Right cardiac atrium (tissue), 5 donors: ENCODE measurements around the gene YKT6. TPM values are rescaled to one million over a fixed set of nuclear protein-coding genes. Genes with fewer than 3 reads are reported as not detected.

ENCODE experiments used
- ATAC-seq, 2 donors: fragments of 200-7000 bp; cut with Tn5 transposase; one replicate each; pipeline versions ENCODE4 v1.8.0 to v1.9.1; 2020; ENCODE audit warnings: moderate library complexity in 2 of 2, mild to moderate bottlenecking in 1 of 2
- DNase-seq, 3 donors: peaks; one replicate each; pipeline ENCODE4 v3.0.0-alpha.2; 2020
- H3K27ac ChIP-seq: one replicate; pipeline ENCODE4 v1.5.1; 2013; ENCODE audit warnings: mild to moderate bottlenecking, low read length, control low read depth, moderate library complexity
- H3K27me3 ChIP-seq: one replicate; pipeline ENCODE4 v1.6.1; 2013; ENCODE audit not compliant: control insufficient read depth, insufficient read depth
- H3K4me1 ChIP-seq: one replicate; pipeline ENCODE4 v1.6.1; 2013; ENCODE audit warnings: low read length; ENCODE audit not compliant: control insufficient read depth, insufficient read depth
- H3K4me3 ChIP-seq: one replicate; pipeline ENCODE4 v1.5.1; 2013; ENCODE audit warnings: low read length, control low read depth
- H3K9me3 ChIP-seq: one replicate; pipeline ENCODE4 v1.6.1; 2013; ENCODE audit warnings: low read length; ENCODE audit not compliant: control insufficient read depth
- WGBS: extraction: QIAGEN DNeasy Blood & Tissue Kit; methylation state at CpG from one replicate; pipeline ENCODE4 v1.1.7; 2013; 5-methylcytosine and 5-hydroxymethylcytosine counted together
- intact Hi-C, 4 donors: fragments of 100-400 bp; cut with DNase I; formaldehyde crosslinking; loops; one replicate each; pipeline versions ENCODE4 v1.11.0 to v1.14.0; 2022 to 2023
- long read RNA-seq, 4 donors: library from polyadenylated mRNA; unstranded; transcript quantifications; one replicate each; pipeline ENCODE4 v2.0.0, GENCODE V29; 2020 to 2021
- polyA plus RNA-seq: library from polyadenylated mRNA; stranded (reverse); fragments of 200-250 nt; gene quantifications from one replicate; pipeline ENCODE4 v1.2.3, GENCODE V29; 2013
- total RNA-seq, 4 donors: library from RNA; stranded (reverse); fragmentation: NEBNext Ultra II Directional; extraction: Animal tissue kit (Norgen Biotek cat#: 25700); gene quantifications; one replicate each; pipeline ENCODE4 v1.2.1, GENCODE V29; 2021
- donor health status: healthy with polysubstance abuse.
- donor health status: DM: no; HTN: yes; CAD: no.
- donor health status: DM: no; HTN: no; CAD: no.
- donor health status: DM: no; HTN: yes; CAD: no; lungs with severe emphysema.
- donor health status: DM: yes; HTN: yes; CAD: no.

The YKT6 gene
- total RNA-seq (10 to 100 TPM; 48.1 to 63.4 (median 52.2) TPM), polyA plus RNA-seq (38.8 TPM)
- long read RNA-seq, donor 1, transcript YKT6-201 (7 exons, 2,696 nt), result major isoform, 21 of 38 reads
- long read RNA-seq, donor 1, partial matches to known transcripts, result 0 of 38 reads
- long read RNA-seq, donor 1, other reads (novel, unspliced or antisense), result 13 of 38 reads
- long read RNA-seq, donor 2, transcript YKT6-201 (7 exons, 2,696 nt), result major isoform, 14 of 25 reads
- long read RNA-seq, donor 2, partial matches to known transcripts, result 3 of 25 reads
- long read RNA-seq, donor 2, other reads (novel, unspliced or antisense), result 4 of 25 reads
- long read RNA-seq, donor 3, transcript YKT6-204 (8 exons, 1,085 nt), result minor isoform, 7 of 116 reads
- long read RNA-seq, donor 3, transcript YKT6-201 (7 exons, 2,696 nt), result major isoform, 83 of 116 reads
- long read RNA-seq, donor 3, partial matches to known transcripts, result 16 of 116 reads
- long read RNA-seq, donor 3, other reads (novel, unspliced or antisense), result 7 of 116 reads
- long read RNA-seq, donor 4, transcript YKT6-201 (7 exons, 2,696 nt), result major isoform, 13 of 23 reads
- long read RNA-seq, donor 4, partial matches to known transcripts, result 1 of 23 reads
- long read RNA-seq, donor 4, other reads (novel, unspliced or antisense), result 4 of 23 reads

DNA sequence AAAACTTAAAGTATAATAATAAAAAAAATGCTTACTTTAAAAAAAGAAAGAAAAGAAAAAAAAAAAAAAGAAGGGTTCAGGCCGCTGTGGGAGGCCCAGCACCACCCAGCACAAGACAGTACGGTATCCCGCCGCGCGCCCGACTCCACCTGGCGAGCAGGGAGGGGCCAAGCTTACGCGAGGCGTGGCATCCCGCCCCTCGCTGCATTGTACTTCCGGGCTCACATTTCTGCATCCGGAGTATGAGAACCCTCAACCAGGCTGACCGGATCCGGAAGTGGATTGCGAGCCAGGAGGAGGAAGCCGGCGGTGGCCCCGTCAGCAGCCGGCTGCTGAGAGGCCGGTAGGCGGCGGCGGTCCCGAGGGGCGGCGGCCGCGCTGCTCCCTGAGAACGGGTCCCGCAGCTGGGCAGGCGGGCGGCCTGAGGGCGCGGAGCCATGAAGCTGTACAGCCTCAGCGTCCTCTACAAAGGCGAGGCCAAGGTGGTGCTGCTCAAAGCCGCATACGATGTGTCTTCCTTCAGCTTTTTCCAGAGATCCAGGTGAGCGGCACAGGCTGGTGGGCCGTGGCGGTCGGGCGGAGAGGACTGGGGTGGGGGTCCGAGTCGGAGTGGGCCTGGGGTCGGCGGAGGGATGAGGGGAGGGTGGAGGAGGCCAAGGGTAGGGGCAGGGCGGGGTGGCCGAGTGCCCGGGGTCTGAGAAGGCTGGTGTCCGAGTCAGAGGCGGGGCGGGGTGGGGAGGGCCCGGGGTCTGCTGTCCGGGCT lies at the start of gene YKT6:
Gene YKT6, plus strand, starts transcription at position 280 of the 763 bp plus-strand sequence. Its CDS starts 158 bp downstream, at position 438.
- peak within 1 kb of the TSS; percentile 92 for H3K4me3 ChIP-seq
- WGBS, result under 1% methylated on average over 58 of the region's 58 CpGs
- DNase-seq (peak; percentile 93 to 96 (median 96)), ATAC-seq (peak; percentile 99)
- H3K27ac ChIP-seq, result peak within 1 kb of the TSS; percentile 56
- H3K9me3 ChIP-seq, result no peaks in the 10 kb centered on the region
- intact Hi-C loops, result loop anchor here in 1 of 4 donors (10.0 kb wide), 1 partner anchor 146 kb away; no protein-coding TSS in a partner anchor
- no peaks in the 10 kb centered on the region for H3K27me3 ChIP-seq
- H3K4me1 ChIP-seq, result peaks cover 3% of the 10 kb centered on the region

DNA sequence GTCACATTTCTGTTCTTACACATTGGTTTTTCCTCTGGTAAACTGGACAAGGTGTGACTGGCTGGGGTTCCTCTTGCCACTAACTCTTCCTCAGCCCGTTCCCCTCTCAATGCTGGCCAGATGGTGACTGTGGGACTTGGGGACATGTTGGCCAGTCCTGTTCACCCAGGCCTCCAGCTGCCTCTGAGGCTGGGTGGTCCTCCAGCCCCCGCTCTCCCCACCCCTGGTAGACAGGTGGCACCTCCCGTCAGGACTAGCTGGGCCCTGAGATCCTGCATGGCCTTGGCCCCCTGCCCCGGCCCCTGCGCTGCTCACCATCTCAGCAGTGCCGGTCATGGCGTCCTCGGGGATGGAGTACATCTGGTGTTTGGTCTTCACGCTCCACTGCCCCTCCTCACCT lies 48.8 kb upstream of the YKT6 start:
- no peaks in the 10 kb centered on the region for H3K4me1 ChIP-seq
- DNase-seq, result peak in 1 of 3 donors; percentile 38
- WGBS, result 97% methylated on average over 9 of the region's 9 CpGs
- H3K27ac ChIP-seq, result no peak overlapping the region
- H3K9me3 ChIP-seq, result no peaks in the 10 kb centered on the region
- ATAC-seq, result no peak
- H3K27me3 ChIP-seq, result no peaks in the 10 kb centered on the region
- intact Hi-C loops, result no loop called here
- no peak overlapping the region for H3K4me3 ChIP-seq

DNA sequence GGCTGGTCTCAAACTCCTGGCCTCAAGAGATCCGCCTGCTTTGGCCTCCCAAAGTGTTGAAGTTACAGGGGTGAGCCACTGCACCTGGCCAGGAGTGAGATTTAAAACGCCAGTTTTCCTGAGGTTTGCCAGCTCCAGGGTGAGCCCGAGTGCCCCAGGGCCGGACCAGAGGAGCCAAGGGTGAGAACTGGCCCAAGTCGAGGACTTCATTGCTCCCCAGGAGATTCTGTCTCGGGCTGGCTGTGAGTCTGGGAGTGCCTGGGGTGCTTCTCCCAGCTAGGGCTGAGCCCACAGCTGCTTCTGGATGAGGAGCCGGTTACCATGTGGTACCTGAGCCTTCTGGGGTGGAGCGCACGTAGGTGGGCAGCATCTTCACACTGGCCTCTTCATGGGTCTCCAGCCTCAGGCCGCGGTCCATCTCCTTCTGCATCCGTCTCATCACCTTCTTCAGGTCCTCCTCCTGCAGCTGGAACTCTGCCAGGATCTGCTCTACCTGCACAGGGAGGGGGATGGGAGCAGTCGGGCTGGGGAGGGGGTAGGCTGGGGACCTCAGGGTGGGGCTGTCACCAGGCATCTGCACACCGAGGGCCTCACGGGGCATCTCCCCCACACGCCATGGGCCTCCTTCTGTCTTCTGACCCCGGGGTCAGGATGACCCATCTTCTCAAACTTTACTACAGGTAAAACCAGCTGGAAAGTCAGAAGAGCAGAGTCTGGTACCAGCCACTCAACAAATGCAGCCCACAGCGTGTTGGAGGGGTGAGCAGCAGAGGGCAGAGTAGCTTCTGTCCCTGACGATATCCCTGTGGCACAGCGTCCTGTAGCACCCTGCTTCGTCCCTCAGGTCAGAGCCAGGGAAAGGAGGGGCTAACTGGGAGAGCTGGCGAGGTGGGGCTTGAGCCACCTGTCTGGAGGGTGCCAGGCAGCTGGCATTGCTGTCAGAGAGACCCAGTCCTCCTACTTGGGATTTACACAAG lies 47.5 kb upstream of the YKT6 start:
- Histone ChIP-seq H3K9me3 (no peaks in the 10 kb centered on the region), H3K27me3 (no peaks in the 10 kb centered on the region), H3K27ac (no peak overlapping the region), H3K4me1 (no peaks in the 10 kb centered on the region), H3K4me3 (no peak overlapping the region)
- DNase-seq, result peak in 1 of 3 donors; percentile 26
- WGBS, result 83% methylated on average over 22 of the region's 22 CpGs
- peak in 1 of 2 donors; percentile 4 for ATAC-seq
- intact Hi-C loops, result no loop called here

DNA sequence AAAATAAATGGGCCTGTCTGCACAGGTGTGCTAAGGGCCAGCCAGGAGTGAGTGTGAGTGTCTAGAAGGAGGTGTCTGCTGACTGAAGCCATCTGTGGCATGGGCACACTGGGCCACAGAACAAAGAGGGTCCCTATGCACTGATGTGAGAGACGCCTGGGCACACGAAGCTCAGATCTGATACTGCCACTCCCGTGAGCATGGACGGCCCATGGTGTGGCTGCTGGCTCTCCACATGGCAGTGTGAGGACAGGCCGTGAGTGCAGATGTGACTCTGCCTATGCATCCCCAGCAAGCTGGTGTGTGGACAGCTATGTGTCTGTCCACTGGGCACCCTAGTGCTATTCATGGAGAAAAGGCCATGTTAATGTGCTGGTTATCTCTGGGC lies 46.8 kb upstream of the YKT6 start:
- Histone ChIP-seq H3K4me3 (no peak overlapping the region), H3K4me1 (no peaks in the 10 kb centered on the region), H3K27ac (no peak overlapping the region), H3K27me3 (no peaks in the 10 kb centered on the region), H3K9me3 (no peaks in the 10 kb centered on the region)
- no peak for ATAC-seq
- intact Hi-C loops, result no loop called here
- no peak for DNase-seq
- 76% methylated on average over 5 of the region's 5 CpGs for WGBS

DNA sequence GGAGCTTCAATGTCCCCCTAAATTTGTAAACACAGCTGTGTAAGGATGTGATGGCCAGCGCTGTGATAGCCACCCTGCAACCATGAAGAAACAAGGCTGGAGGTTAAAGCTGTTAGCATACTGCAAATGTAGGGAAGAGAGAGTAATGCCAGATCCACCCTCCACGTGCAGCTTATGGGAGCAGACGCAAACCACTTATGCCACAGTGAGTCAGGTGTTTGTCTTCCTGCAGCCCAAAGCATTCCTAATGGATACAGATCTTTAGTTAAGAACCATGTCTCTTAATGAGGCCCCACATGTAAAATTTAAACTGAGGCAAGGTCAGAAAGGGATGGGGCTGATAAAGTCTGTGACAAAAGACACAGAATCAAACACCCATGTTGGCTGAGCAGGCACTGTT lies 46.1 kb upstream of the YKT6 start:
- WGBS, result 78% methylated on average over 3 of the region's 3 CpGs
- Histone ChIP-seq H3K4me3 (no peak overlapping the region), H3K9me3 (no peaks in the 10 kb centered on the region), H3K27ac (no peak overlapping the region), H3K27me3 (no peaks in the 10 kb centered on the region), H3K4me1 (no peaks in the 10 kb centered on the region)
- DNase-seq (no peak), ATAC-seq (no peak)
- intact Hi-C loops, result no loop called here

DNA sequence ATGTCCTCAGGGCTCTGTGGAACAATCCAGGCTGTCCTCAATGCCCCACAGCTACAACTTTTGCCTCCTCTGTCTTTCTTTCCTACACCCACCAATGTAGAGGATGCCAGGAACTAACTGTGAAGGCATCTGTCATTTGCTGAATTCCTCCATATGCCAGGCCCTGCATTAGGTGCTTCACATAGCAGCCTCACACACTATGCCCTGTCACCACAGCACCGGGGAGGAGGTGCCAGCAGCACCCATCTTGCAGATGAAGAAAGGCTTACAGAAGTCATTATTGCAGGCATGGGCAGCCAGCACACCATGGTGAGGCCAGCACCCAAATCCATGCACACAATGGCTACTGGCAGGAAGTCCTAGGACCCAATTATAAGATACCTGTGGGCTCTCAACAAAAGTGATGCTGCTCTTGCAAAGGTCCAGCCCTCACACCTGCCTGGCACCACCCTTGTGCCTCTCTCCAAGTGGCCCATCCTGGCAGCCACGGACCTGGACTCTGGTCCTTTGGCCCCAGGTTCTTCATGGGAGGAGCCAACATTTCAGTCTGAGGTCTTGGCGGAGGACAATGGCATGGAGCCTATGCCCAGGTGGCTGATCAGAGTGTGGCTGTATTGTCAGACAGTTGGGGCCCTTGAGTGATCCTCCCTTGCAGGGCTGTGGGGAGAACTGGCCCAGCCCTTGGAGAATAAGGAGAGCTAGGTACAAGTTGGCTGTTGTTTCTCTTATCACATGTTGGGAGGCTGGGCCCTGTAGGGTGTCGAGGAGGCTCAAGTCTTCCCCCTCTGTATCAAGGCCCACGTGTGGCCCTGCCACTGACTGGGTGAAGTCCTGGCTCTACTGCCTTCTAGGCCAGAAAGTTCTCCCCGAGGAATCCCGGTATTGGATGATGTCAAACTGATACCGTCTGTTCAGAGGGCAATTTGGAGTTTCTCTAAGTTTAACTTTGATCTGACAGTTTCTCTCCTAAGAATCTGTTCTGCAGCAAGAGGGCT lies 45.3 kb upstream of the YKT6 start:
- Histone ChIP-seq H3K27me3 (no peaks in the 10 kb centered on the region), H3K4me1 (peaks cover 4% of the 10 kb centered on the region), H3K4me3 (no peak overlapping the region), H3K9me3 (no peaks in the 10 kb centered on the region), H3K27ac (no peak overlapping the region)
- WGBS, result 77% methylated on average over 8 of the region's 8 CpGs
- ATAC-seq, result no peak
- no peak for DNase-seq
- intact Hi-C loops, result no loop called here

DNA sequence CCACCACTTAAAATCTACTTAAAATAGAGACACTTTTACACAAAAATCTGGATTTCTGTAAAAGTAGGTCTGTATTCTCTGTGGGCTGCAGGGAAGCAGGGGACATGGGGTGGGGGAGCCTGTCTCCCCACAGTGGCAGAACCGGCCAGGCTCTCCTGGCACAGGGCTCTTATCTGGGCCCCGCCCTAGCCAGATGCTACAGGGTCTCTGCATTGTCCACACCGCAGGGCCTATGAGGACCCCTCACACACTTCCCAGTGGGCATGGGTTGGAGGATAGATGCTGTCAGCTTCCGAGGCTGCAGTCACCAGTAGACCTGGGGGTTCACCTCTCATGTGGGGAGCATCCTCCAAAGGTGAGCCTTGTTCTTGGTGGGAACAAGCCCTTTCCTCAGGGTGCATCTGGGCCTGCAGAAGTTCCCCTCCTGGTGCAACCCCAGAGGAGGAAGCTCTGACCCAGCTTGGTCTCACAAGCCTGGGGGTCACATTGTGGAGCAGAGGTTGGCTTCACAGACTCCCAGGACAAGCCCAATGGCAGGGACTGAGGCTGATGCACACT lies 44.2 kb upstream of the YKT6 start:
- peaks cover 4% of the 10 kb centered on the region for H3K4me1 ChIP-seq
- H3K4me3 ChIP-seq, result no peak overlapping the region
- no peaks in the 10 kb centered on the region for H3K9me3 ChIP-seq
- no peaks in the 10 kb centered on the region for H3K27me3 ChIP-seq
- no peak for ATAC-seq
- intact Hi-C loops, result no loop called here
- WGBS, result 80% methylated on average over 4 of the region's 4 CpGs
- no peak overlapping the region for H3K27ac ChIP-seq
- DNase-seq, result peak in 1 of 3 donors; percentile 28

DNA sequence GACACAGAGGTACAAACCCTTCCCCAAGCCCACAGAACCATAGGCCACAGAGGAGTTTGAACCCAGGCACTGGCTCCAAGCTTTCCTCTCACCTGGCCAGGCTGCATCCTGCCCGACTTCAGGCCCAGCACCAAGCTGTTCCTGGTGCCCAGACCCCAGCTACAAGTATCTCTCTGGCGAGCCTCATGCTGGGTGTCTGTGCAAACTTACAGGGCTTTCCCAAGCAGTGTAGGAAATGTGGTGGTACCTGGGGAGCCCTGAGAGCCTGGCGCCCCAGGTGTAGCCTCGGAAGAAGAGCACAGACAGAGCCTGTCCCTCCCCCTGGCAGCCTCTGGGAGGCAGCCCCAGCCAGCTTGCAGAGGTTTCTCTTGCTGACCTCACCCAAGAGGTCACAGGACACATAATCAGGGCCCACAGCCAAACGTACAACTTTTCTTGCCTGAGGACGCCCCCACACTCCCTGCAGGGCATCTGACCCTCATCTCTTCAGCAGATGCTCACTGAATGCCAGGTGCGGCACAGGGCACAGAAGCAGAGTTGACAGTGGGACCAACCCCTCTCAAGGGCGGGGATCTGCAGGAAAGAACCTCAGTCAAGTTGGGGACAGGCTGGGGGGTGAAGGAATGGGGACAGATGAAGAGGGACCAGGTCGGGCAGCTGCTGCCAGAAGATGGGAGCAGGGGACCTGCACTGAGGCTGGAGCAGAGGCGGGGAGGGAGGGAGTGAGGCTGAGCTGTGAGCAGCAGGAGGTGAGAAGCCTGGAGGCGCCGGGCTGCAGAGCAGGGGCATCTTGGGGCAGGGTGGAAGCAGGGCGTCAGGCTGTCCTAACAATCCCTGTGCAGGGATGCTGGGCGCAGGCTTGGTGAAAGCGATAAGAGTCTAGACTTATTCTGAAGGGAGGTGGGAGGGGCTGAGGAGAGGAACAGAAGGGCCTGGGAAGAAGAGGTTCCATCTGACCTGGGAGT lies 43.4 kb upstream of the YKT6 start:
- intact Hi-C loops, result no loop called here
- no peaks in the 10 kb centered on the region for H3K27me3 ChIP-seq
- H3K9me3 ChIP-seq, result no peaks in the 10 kb centered on the region
- no peak overlapping the region for H3K27ac ChIP-seq
- H3K4me3 ChIP-seq, result no peak overlapping the region
- no peak for ATAC-seq
- peaks cover 4% of the 10 kb centered on the region for H3K4me1 ChIP-seq
- peak in 1 of 3 donors; percentile 33 for DNase-seq
- 71% methylated on average over 15 of the region's 15 CpGs for WGBS
